ENCODE results near the gene YAF2. TPM values are rescaled to one million over a fixed set of nuclear protein-coding genes. Genes with fewer than 3 reads are reported as not detected.

Gene YAF2
- total and polyA plus RNA-seq, 12 donors = 26.9 to 129 (median 79.3) TPM

- Histone ChIP-seq H3K4me3 (no peak overlapping the region), H3K27ac (no peak overlapping the region), H3K36me3 (no peaks in the 10 kb centered on the region), H3K27me3 (peaks cover 0 to 4% (median 0%) of the 10 kb centered on the region in 7 donors), H3K4me1 (peaks cover 0 to 5% (median 0%) of the 10 kb centered on the region in 9 donors), H3K9me3 (no peaks in the 10 kb centered on the region)
- no peak for TF ChIP-seq CTCF (IDR thresholded peaks at IDR 0.05)
- intact Hi-C loops (cut with DNase I) = no loop called here
- ATAC-seq = no peak
- no peak for DNase-seq
- WGBS, 2 donors = 78 to 86% methylated on average over 2 of the region's 2 CpGs
Observed at GRCh38 chr12:42284876-42285275, 46.8 kb upstream of the YAF2 start.

GRCh38 chr12:42284157-42284556 lies 46.1 kb upstream of the YAF2 start:
- intact Hi-C loops (cut with DNase I) = no loop called here
- DNase-seq (no peak), ATAC-seq (no peak)
- H3K27me3 ChIP-seq = peaks cover 0 to 4% (median 0%) of the 10 kb centered on the region in 7 donors
- no peak for TF ChIP-seq CTCF (IDR thresholded peaks at IDR 0.05)
- no peak overlapping the region for H3K4me3 ChIP-seq
- H3K9me3 ChIP-seq = no peaks in the 10 kb centered on the region
- H3K4me1 ChIP-seq = peaks cover 0 to 5% (median 0%) of the 10 kb centered on the region in 9 donors
- no peaks in the 10 kb centered on the region for H3K36me3 ChIP-seq
- H3K27ac ChIP-seq = no peak overlapping the region
- 66 to 82% methylated on average over 1 of the region's 1 CpG for WGBS, 2 donors

- H3K4me1 ChIP-seq = peaks cover 0 to 5% (median 0%) of the 10 kb centered on the region in 9 donors
- H3K27me3 ChIP-seq = peaks cover 0 to 4% (median 0%) of the 10 kb centered on the region in 7 donors
- TF ChIP-seq CTCF (IDR thresholded peaks at IDR 0.05) = no peak
Observed at GRCh38 chr12:42283739-42284138, 45.7 kb upstream of the YAF2 start.

GRCh38 chr12:42282294-42282693 lies 44.2 kb upstream of the YAF2 start:
- Histone ChIP-seq H3K27me3 (no peaks in the 10 kb centered on the region), H3K27ac (no peak overlapping the region), H3K4me1 (peaks cover 0 to 5% (median 0%) of the 10 kb centered on the region in 9 donors), H3K9me3 (no peaks in the 10 kb centered on the region), H3K36me3 (no peaks in the 10 kb centered on the region), H3K4me3 (no peak overlapping the region)
- DNase-seq (no peak), ATAC-seq (no peak)
- no peak for TF ChIP-seq CTCF (IDR thresholded peaks at IDR 0.05)
- intact Hi-C loops (cut with DNase I) = no loop called here
- WGBS, 2 donors = 40 to 49% methylated on average over 2 of the region's 2 CpGs

More at GRCh38 chr12:42283739-42284138, 45.7 kb upstream of the YAF2 start:
- intact Hi-C loops (cut with DNase I) = no loop called here
- H3K27ac ChIP-seq = no peak overlapping the region
- ATAC-seq (no peak), DNase-seq (no peak)
- no peaks in the 10 kb centered on the region for H3K9me3 ChIP-seq
- H3K36me3 ChIP-seq = no peaks in the 10 kb centered on the region
- no peak overlapping the region for H3K4me3 ChIP-seq
